ENCODE results near the gene NXPH4.

Gene NXPH4

DNA sequence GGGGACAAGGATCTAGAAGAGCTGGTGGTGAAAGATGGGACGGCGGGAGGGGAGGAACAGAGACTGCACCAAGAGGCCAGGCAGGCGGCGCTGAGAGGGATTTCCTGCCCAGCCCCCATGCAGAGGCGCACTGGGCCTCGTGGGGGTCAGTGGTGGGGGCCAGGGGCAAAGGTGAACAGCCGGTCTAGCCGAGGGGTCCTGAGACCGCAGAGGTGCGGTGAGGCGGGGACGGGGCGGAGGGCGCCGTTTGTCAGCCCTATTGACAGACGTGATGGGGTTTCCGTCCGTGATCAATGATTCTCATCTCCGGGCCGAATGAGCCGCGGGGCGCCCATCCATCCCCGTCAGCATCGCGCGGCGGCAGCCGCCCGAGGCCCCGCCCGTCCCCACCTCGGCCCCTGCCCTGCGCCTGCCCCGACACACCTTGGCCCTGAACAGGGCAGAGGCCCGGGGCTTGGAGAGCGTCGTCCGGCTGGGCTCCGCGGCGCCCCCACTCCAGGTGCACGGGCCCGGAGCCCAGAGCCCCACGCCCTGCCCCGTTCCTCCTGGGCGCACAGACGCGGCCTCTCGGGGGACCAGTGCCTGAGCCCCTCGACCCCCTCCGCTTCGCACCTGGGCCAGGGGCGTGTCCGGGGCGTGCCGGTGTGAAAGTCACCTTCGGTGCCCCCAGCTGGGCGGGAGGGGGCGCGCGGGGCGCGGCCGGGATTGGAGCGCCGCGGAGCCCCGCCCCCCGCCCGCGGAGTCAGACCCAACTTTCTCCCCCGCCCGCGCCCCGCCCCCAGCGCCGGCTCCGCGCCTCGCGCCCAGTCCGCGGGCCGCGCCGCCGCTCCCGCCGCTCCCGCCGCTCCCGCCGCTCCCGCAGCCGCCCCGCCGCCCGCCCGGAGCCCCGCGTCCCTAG lies at the start of gene NXPH4:
NXPH4 (plus strand) TSS at position 781 of the 898 bp plus-strand sequence. CDS start 176 bp downstream, outside the sequence.
- no peak for DNase-seq

DNA sequence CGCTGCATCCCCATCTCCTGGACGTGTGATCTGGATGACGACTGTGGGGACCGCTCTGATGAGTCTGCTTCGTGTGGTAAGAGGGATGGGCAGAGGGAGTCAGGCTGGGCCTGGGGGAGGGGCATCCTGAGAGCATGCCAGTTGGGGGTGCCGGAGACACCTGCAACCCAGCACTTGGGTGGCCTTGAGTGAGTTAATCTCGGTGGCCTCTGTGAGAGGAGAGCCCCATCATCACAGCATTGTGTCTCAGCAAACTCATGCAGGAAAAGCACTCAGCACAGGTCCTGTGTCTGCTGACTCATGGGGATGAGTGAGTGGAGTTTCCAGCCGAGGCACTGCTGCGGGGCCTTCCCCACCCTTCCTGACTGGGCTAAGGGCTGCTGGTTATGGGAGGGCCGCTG lies 49.6 kb upstream of the NXPH4 start:
- no peak for DNase-seq

DNA sequence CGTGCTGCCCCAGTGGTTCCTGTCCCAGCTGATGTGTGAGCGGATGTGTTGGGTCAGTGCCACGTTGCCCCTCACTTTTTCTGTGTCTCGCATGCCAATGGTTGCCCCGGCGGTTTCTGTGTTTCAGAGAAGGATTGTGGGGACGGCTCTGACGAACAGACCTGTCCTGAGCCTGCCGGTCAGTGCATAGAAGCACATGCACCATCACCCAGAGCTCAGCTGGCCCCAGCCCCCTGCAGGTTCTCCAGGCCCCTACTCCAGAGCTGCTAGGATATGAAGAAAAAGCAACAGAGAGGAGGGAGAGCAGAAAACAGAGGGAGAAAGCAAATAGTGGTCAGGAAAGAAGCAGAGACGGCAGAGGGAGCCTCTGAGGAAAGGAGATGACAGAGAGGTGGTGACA lies 48.5 kb upstream of the NXPH4 start:
- no peak for DNase-seq

DNA sequence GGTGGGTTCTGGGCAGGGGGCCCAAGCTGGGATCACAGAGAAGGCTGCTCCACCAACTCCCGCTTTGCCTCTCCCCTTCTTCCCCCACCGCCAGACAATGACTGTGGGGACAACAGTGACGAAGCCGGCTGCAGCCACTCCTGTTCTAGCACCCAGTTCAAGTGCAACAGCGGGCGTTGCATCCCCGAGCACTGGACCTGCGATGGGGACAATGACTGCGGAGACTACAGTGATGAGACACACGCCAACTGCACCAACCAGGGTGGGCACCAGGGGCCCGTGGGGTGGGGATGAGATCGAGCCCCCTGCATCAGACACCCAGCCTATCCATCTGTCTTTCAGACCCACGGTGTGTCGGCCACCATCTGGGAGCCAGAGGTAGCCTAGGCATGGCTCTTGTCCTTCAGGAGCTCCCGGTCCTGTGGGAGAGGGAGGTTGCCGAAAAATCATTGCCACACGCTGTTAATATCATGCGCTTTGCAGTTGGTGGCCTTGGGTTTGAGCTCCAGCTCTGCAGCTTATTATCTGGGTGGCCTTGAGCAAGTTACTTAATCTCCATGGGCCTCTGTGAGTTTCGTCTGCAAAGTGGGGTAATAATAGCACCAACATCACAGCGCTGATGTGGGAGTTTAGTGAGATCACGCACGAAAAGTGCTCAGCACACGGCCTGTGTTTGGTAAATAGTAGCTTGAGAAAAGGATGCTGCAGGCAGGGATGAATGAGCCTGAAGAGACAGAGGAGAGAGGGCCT lies 47.4 kb upstream of the NXPH4 start:
- no peak for DNase-seq

DNA sequence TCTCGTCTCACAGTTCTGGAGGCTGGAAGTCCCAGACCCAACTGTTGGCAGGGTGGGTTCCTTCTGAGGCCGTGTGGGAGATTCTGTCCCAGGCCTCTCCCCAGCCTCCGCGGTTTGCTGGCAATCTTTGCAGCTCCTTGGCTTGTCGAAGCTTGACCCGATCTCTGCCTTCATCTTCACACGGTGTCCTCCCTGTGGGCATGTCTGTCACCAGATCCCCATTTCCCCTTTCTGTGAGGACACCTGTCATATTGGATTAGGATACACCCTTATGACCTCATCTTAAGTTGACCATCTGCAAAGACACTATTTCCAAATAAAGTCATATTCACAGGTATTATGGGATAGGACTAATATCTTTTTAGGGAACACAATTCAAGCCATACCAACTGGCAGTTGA lies 46.6 kb upstream of the NXPH4 start:
- DNase-seq: no peak

DNA sequence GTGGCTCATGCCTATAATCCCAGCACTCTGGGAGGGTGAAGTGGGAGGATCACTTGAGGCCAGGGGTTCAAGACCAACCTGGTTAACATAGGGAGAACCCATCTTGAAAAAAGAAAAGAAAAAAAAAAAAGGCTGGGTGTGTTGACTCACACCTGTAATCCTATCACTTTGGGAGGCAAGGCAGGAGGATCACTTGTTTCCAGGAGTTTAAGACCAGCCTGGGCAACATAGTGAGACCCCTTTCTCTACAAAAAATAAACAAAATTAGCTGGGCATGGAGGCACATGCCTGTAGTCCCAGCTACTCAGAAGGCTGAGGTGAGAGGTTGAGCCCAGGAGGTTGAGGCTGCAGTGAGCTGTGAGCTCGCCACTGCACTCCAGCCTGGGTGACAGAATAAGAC lies 46.2 kb upstream of the NXPH4 start:
- DNase-seq: no peak

DNA sequence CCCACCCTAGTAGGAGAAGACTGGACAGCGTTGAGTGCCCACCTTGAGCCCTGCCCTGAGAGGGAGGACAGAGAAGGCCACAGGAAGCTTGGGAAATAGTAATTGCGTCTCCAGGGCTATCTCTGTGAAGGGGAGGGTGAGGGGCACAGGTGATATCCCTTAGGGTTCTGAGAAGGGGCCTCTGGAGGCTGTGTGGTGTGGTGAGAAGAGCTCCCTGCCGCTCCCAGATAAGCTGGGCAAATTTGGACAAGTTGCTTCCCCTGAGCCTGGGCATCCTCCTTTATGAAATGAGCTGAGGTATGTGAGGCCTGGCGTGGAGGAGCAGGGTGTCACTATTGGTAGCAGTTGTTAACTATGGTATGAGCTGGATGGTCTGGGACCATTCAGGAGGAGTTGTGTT lies 45.7 kb upstream of the NXPH4 start:
- no peak for DNase-seq

DNA sequence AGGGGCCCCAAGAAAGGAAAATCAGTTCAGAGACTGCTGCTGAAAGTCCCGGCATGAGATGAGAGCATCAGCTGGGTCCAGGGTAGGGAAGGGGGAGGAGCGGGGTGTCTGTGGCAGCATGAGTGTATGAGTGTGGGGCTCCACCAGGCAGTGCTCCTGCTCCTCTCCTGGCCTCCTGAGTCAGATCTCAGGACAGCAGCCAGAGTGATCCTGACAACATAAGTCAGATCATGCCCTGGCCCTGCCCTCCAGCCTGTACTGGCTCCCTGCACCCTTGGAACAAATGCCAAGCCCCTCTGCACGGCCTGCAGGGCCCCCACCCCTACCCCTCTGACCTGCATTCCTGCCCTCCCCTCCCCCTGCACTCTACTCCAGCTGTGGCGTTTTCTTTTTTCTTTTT lies 44.9 kb upstream of the NXPH4 start:
- no peak for DNase-seq

DNA sequence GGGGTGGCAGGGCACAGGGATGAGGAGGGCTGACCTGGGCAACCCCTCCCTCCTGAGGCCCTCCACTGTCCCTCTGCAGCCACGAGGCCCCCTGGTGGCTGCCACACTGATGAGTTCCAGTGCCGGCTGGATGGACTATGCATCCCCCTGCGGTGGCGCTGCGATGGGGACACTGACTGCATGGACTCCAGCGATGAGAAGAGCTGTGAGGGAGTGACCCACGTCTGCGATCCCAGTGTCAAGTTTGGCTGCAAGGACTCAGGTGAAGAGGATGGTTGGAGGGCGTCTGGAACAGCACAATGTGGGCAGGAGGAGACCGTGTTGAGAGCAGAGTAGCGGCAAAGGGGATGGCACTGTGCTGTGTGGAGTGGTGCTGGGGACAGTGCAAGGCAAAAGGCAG lies 43.5 kb upstream of the NXPH4 start:
- DNase-seq: no peak

DNA sequence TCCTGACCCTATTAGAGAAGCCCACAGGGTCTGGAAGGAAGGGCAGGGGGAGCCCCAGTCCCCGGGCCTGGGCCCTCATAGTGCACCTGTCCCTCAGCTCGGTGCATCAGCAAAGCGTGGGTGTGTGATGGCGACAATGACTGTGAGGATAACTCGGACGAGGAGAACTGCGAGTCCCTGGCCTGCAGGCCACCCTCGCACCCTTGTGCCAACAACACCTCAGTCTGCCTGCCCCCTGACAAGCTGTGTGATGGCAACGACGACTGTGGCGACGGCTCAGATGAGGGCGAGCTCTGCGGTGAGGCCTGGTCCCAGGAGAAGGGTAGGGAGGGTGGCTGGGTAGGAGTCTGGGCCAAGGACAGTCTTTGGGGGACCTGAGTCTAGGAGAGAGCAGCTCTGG lies 42.9 kb upstream of the NXPH4 start:
- no peak for DNase-seq

DNA sequence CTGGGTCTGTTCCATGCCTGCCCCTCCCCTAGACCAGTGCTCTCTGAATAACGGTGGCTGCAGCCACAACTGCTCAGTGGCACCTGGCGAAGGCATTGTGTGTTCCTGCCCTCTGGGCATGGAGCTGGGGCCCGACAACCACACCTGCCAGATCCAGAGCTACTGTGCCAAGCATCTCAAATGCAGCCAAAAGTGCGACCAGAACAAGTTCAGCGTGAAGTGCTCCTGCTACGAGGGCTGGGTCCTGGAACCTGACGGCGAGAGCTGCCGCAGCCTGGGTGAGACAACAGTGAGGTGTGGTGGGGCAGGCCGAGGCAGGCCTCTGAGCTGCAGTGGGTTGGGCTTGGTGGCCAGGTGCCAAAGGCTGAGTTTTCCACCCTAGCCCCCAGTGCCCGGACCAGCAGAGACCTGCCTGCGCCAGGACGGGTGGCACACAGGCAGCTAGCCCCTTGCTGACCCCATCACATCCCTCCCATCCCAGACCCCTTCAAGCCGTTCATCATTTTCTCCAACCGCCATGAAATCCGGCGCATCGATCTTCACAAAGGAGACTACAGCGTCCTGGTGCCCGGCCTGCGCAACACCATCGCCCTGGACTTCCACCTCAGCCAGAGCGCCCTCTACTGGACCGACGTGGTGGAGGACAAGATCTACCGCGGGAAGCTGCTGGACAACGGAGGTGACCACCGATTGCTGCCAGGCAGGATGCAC lies 41.0 kb upstream of the NXPH4 start:
- DNase-seq: peak; percentile 53 to 65

DNA sequence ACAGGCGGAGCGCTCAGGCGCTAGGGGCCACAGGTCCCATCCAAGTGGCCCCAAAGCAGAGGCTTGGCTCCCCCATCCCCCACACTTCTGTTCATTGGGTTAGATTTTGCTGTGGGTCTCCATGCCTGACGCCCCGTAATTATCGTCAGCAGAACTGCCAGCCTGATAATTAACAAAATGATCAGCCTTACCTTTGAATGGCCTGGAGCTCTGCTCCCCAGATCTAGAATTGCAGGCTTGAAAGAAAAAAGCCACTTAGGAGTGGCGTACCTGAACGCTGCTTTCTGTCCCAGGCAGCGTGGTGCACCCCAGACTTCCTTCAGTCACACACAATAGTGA lies 40.5 kb upstream of the NXPH4 start:
- DNase-seq: no peak

DNA sequence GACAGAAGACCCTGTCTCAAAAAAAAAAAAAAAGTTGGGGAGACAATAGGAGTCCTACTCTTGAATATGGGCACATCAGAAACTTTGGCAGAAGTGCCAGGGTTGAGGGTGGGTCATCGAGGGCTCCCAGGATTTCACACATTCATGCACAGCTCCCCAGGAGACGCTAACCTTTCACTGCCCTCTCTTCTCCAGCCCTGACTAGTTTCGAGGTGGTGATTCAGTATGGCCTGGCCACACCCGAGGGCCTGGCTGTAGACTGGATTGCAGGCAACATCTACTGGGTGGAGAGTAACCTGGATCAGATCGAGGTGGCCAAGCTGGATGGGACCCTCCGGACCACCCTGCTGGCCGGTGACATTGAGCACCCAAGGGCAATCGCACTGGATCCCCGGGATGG lies 39.7 kb upstream of the NXPH4 start:
- no peak for DNase-seq

DNA sequence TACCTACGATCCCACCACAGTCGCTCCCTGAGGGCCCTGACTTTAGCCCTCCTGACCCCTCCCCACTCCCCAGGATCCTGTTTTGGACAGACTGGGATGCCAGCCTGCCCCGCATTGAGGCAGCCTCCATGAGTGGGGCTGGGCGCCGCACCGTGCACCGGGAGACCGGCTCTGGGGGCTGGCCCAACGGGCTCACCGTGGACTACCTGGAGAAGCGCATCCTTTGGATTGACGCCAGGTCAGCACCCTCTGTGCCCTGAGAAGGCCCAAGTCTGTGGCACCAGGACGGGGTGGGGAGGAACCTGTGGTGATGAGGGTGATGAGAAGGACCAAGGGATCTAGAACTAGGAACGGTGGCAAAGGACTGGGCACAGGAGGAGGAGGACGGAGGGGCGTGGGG lies 39.2 kb upstream of the NXPH4 start:
- no peak for DNase-seq

DNA sequence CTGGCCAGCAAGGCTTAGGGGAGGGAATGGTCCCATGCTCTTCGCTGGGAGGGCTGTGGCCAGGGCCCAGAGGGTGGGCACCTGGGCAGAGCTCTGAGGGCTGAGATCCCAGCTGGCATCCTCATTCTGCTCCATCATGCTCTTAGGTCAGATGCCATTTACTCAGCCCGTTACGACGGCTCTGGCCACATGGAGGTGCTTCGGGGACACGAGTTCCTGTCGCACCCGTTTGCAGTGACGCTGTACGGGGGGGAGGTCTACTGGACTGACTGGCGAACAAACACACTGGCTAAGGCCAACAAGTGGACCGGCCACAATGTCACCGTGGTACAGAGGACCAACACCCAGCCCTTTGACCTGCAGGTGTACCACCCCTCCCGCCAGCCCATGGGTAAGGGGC lies 38.4 kb upstream of the NXPH4 start:
- DNase-seq: no peak

DNA sequence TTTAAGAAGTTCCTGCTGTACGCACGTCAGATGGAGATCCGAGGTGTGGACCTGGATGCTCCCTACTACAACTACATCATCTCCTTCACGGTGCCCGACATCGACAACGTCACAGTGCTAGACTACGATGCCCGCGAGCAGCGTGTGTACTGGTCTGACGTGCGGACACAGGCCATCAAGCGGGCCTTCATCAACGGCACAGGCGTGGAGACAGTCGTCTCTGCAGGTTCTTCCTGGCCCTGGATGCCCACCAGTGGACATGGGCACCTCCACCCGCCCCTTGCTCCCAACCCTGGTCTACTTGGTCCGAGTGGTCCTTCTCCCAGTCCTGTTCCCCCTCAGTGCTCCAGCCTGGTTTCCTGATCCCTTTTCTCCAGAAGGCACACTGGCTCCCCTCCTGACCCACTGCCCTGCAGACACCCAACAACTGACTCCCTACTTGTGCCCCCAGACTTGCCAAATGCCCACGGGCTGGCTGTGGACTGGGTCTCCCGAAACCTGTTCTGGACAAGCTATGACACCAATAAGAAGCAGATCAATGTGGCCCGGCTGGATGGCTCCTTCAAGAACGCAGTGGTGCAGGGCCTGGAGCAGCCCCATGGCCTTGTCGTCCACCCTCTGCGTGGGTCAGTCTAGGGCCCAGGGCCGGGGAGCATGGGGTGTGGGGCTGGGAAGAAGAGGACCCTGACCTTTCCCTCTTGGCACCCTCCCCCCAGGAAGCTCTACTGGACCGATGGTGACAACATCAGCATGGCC lies 37.1 kb upstream of the NXPH4 start:
- DNase-seq: no peak

DNA sequence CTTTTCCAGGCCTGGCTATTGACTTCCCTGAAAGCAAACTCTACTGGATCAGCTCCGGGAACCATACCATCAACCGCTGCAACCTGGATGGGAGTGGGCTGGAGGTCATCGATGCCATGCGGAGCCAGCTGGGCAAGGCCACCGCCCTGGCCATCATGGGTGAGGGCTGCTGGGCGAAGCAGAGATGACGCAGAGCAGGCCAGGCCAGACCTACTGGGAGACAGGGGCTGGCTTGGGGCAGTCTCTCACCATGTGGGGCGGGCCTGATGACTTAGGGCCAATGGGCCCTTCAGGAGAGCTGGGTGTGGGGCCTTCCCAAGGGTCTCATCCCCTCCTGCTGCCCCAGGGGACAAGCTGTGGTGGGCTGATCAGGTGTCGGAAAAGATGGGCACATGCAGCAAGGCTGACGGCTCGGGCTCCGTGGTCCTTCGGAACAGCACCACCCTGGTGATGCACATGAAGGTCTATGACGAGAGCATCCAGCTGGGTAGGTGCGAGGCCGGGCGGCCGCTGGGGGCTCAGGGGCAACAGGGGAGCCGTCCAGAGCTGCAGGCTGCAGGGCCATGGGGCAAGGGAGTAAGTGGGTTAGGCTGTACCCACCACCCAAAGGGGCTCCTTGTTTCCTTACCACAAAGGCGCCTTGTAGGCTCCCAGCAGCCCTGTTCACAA lies 36.1 kb upstream of the NXPH4 start:
- no peak for DNase-seq

DNA sequence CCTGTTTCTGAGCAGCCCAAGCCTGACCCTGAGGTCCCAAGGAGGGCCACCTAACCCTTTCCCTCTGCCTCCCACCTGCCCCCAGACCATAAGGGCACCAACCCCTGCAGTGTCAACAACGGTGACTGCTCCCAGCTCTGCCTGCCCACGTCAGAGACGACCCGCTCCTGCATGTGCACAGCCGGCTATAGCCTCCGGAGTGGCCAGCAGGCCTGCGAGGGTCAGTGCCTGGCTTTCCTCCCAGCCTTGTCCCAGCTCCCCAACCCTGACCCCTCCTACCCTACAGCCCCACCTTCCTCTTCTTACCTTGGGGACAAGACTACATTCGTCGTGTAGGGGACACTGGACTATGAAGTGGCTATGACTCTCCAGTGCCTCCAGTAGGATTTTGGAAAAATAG lies 35.5 kb upstream of the NXPH4 start:
- no peak for DNase-seq

DNA sequence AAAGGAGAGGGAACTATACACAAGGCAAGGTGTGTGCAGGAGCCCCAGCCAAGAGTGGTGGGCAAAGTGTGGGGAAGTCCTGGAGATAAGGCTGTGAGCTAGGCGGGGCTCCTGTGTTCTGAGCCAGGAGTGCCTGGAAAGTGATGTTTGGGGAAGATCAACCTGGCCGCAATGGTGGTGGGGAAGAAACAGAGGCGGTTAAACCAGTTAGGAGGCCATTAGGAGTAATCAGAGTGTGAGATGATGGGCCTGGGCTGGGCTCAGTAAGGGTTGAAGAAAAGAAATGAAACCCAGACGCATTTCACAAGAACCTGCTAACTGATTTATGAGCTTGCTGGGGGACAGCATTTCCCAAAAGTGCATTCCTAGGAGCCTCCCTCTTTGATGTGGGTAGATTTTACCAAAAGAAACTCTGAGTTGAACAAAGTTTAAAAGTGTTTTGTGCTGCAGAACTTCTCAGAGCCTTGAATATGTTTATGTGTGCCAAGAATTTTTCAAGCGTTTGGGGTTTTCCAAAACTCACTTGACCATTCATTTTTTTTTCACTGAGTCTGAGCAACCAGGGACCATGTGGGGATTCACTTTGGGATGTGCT lies 34.9 kb upstream of the NXPH4 start:
- no peak for DNase-seq

DNA sequence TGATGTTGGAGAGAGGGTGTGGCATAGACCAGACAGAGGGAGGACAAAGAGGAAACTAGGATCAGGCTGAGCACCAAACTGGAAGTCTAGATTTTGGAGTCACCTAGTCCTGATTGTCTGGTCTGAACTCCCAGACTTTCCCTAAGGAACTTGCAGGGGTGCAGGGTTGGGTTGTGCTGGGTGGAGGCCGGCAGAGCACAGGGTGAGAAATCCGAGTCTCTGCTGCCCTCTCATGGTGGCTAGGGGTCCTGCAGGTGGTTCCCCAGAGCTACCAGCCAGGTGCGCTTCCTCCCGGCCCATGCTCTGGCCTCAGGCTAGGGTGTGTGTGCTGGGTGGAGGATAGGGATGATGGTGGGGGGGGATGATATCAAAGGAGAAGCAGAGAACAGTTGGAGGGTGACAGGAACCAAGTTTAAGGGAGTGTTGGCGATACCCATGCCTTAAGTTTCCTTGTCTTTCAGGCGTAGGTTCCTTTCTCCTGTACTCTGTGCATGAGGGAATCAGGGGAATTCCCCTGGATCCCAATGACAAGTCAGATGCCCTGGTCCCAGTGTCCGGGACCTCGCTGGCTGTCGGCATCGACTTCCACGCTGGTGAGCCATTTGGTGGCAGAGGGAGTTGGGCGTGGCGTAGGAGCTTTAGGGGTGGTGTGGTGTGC lies 33.5 kb upstream of the NXPH4 start:
- DNase-seq: peak in 1 of 2 donors; percentile 35
